Naive thymus-derived CD8-positive, alpha-beta T cell (primary cell): Measurements from ENCODE around the gene SARS2. TPM values are rescaled to one million over a fixed set of nuclear protein-coding genes. Genes with fewer than 3 reads are reported as not detected.

Experiments
- ATAC-seq, 2 donors: fragments of 150-1000 bp; cut with Tn5 transposase in 1 of 2; sonication (Bioruptor Pico), chemical (Tn5 transposase) in 1 of 2; 1 replicate in 1 of 2; 2 replicates in 1 of 2; pipeline ENCODE4 v1.10.0; 2021; ENCODE audit warnings: mild to moderate bottlenecking in 2 of 2, moderate library complexity in 2 of 2
- POLR2A ChIA-PET: fragments of 350-600 bp; sonication (Branson Sonifier 250); formaldehyde crosslinking; loops from one replicate; lab custom pipeline; 2021; ENCODE audit warnings: antibody characterized with exemption; lab: Charles Lee
- DNase-seq, 10 donors: peaks; one replicate each; pipeline versions ENCODE4 v3.0.0 to v3.0.0-alpha.2; 2020 to 2022
- H3K27ac Mint-ChIP-seq, 10 donors: one replicate each; pipeline ENCODE4 v1.8.0; 2020 to 2022; ENCODE audit warnings: mild to moderate bottlenecking in 10 of 10, mixed read lengths in 10 of 10, moderate library complexity in 4 of 10, inconsistent platforms in 1 of 10
- H3K27me3 Mint-ChIP-seq, 5 donors: one replicate each; pipeline ENCODE4 v1.8.0; 2021 to 2022; ENCODE audit warnings: mixed read lengths in 5 of 5
- H3K36me3 Mint-ChIP-seq, 3 donors: one replicate each; pipeline ENCODE4 v1.8.0; 2020 to 2022; ENCODE audit warnings: mixed read lengths in 3 of 3, mild to moderate bottlenecking in 2 of 3, inconsistent platforms in 1 of 3
- H3K4me1 Mint-ChIP-seq, 4 donors: one replicate each; pipeline ENCODE4 v1.8.0; 2021 to 2022; ENCODE audit warnings: mixed read lengths in 4 of 4
- H3K4me3 Mint-ChIP-seq, 10 donors: one replicate each; pipeline ENCODE4 v1.8.0; 2020 to 2022; ENCODE audit warnings: mild to moderate bottlenecking in 10 of 10, mixed read lengths in 10 of 10, moderate library complexity in 6 of 10, inconsistent platforms in 1 of 10
- H3K9me3 Mint-ChIP-seq, 9 donors: one replicate each; pipeline ENCODE4 v1.8.0; 2020 to 2022; ENCODE audit warnings: mixed read lengths in 9 of 9, mild to moderate bottlenecking in 3 of 9, inconsistent platforms in 1 of 9, moderate library complexity in 1 of 9
- polyA plus RNA-seq, 3 donors: library from polyadenylated mRNA; unstranded; fragments of 300-500 nt; fragmentation: Illumina TruSeq; gene quantifications; one replicate each; pipeline ENCODE4 v1.2.3, GENCODE V29; 2021
- total RNA-seq, 8 experiments: library from RNA in 2 of 8; stranded (reverse) in 2 of 8; gene quantifications; one replicate each; pipeline ENCODE4 v1.2.3 and lab custom pipeline; 2021 to 2026

SARS2 gene
- total and polyA plus RNA-seq, 5 experiments from 2014 or later = 8.8 to 31.8 (median 14.9) TPM

DNA sequence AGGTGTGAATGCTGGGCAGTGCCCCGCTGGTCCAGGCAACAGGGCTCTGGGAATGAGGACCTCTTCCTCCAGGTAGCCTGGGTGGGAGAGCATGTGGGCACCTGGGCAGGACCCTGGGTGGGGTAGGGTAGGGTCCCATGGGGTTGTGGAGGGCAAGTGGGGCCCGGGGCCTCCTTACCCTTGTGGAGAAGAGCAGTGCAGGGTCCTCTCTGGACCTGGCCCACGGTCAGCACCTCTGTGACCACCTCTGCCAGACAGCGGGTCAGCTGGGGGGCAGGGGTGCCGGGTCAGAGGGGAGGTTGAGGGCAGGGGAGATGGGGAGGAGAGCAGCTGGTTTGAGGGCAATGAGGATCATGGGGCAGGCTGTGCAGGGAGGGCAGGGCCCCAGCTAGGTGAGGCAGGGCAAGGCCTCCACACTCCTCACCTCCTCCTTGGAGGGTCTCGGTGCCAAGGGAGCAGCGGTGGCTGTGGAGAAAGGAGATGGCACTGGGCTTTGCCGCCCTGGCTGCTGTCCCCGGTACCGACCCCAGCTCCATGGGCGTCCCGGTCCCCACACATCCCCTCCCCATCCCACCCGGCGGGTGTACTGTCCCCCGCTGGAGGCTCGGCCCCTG lies 19.1 kb downstream of the SARS2 start:
- peak in 1 of 10 donors; percentile 54 for DNase-seq
- Mint-ChIP-seq H3K4me3 (no peak overlapping the region), H3K4me1 (peaks cover 10 to 35% (median 17%) of the 10 kb centered on the region in 4 donors), H3K27ac (no peak overlapping the region), H3K9me3 (no peaks in the 10 kb centered on the region), H3K27me3 (no peaks in the 10 kb centered on the region), H3K36me3 (peaks cover 0 to 29% (median 10%) of the 10 kb centered on the region in 3 donors)
- POLR2A ChIA-PET = interaction anchor here (1.1 kb wide), 1 partner anchor 42 kb away, joined by 3 read pairs; no protein-coding TSS in a partner anchor
- no peak for ATAC-seq

DNA sequence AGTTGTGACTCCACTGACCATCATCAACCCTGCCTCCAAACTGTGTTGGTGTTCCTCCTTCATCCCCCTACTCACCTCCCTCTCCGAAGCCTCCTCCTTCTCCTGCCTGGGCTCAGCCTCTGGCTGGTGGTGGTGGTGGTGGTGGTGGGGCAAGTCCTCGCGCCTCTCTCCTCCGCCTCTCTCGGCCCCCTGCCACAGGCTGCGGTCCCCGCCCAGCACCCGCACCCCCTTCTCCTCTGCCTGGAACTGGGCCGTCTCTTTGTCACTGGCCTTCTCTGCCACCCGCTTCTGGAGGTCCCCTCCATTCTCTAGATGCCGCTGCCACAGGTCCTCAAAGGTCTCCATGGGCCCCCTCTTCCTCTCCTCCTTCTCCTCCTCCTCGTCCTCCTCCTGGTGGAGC lies 20.1 kb downstream of the SARS2 start:
- no peak for ATAC-seq
- peak in 1 of 10 donors; percentile 58 for DNase-seq
- H3K27me3 Mint-ChIP-seq = no peaks in the 10 kb centered on the region
- H3K27ac Mint-ChIP-seq = peak overlapping the region in 4 of 10 donors; percentile 18 to 72 (median 36)
- H3K4me1 Mint-ChIP-seq = peaks cover 10 to 35% (median 17%) of the 10 kb centered on the region in 4 donors
- no peaks in the 10 kb centered on the region for H3K9me3 Mint-ChIP-seq
- POLR2A ChIA-PET = interaction anchor here (0.7 kb wide), 1 partner anchor 61 kb away, joined by 5 read pairs; no protein-coding TSS in a partner anchor
- peak overlapping the region in 1 of 10 donors; percentile 52 for H3K4me3 Mint-ChIP-seq
- peaks cover 0 to 35% (median 10%) of the 10 kb centered on the region in 3 donors for H3K36me3 Mint-ChIP-seq

- no peaks in the 10 kb centered on the region for H3K27me3 Mint-ChIP-seq
- H3K4me1 Mint-ChIP-seq = peaks cover 14 to 42% (median 24%) of the 10 kb centered on the region in 4 donors
- H3K36me3 Mint-ChIP-seq = peaks cover 6 to 44% (median 10%) of the 10 kb centered on the region in 3 donors
- peak overlapping the region in 8 of 10 donors; percentile 34 to 72 (median 61) for H3K4me3 Mint-ChIP-seq
- H3K9me3 Mint-ChIP-seq = no peaks in the 10 kb centered on the region
- POLR2A ChIA-PET = interaction anchor here (1.7 kb wide), 1 partner anchor 9 kb away, joined by 6 read pairs; the partner anchor contains the start of genes NFKBIB and SIRT2
- peak in 3 of 10 donors; percentile 24 to 64 (median 26) for DNase-seq
- ATAC-seq = peak; percentile 69 to 78
- peak overlapping the region in 9 of 10 donors; percentile 32 to 91 (median 86) for H3K27ac Mint-ChIP-seq
Measured at GRCh38 chr19:38908911-38909310, 21.7 kb downstream of the SARS2 start.

DNA sequence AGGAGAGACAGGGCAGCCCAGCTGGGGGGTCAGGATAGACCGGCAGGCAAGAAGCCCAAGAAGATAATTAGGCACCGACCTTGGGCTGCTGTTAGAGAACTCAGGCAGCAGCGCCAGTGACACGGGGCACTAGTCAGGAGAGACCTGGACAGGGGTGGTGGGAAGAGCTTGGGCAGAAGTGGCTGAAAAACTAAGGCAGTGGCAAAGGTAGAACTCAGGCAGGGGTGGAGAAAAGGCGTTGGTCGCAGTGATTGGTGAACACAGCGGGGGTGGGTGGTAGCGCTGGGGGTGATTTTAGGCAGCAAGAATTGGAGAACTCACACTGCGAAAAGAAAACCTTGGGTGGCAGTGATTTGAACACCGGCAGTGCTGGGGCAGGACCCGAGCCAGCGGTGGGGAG lies 22.9 kb downstream of the SARS2 start:
- peak overlapping the region in 5 of 10 donors; percentile 55 to 79 (median 78) for H3K27ac Mint-ChIP-seq

GRCh38 chr19:38907227-38907626 lies 23.3 kb downstream of the SARS2 start:
- Mint-ChIP-seq H3K4me3 (peak overlapping the region in 1 of 10 donors; percentile 10), H3K9me3 (no peaks in the 10 kb centered on the region), H3K27ac (no peak overlapping the region), H3K36me3 (peaks cover 6 to 47% (median 10%) of the 10 kb centered on the region in 3 donors), H3K4me1 (peaks cover 14 to 41% (median 26%) of the 10 kb centered on the region in 4 donors), H3K27me3 (no peaks in the 10 kb centered on the region)
- ATAC-seq (no peak), DNase-seq (peak in 1 of 10 donors; percentile 58)
- POLR2A ChIA-PET = no interaction called here

More for the DNA sequence above, 22.9 kb downstream of the SARS2 start:
- ATAC-seq (no peak), DNase-seq (peak in 1 of 10 donors; percentile 47)
- Mint-ChIP-seq H3K4me1 (peaks cover 14 to 45% (median 26%) of the 10 kb centered on the region in 4 donors), H3K27me3 (no peaks in the 10 kb centered on the region), H3K4me3 (peak overlapping the region in 2 of 10 donors; percentile 10 to 37), H3K36me3 (peaks cover 6 to 47% (median 10%) of the 10 kb centered on the region in 3 donors), H3K9me3 (no peaks in the 10 kb centered on the region)
- POLR2A ChIA-PET = no interaction called here

- POLR2A ChIA-PET = no interaction called here
- H3K27ac Mint-ChIP-seq = peak overlapping the region in 2 of 10 donors; percentile 37 to 57
- DNase-seq = peak in 1 of 10 donors; percentile 45
- H3K4me3 Mint-ChIP-seq = no peak overlapping the region
- H3K36me3 Mint-ChIP-seq = peaks cover 6 to 46% (median 10%) of the 10 kb centered on the region in 3 donors
- H3K27me3 Mint-ChIP-seq = no peaks in the 10 kb centered on the region
- no peaks in the 10 kb centered on the region for H3K9me3 Mint-ChIP-seq
- no peak for ATAC-seq
- peaks cover 14 to 49% (median 36%) of the 10 kb centered on the region in 4 donors for H3K4me1 Mint-ChIP-seq
Measured at GRCh38 chr19:38905620-38906019, 24.9 kb downstream of the SARS2 start.

DNA sequence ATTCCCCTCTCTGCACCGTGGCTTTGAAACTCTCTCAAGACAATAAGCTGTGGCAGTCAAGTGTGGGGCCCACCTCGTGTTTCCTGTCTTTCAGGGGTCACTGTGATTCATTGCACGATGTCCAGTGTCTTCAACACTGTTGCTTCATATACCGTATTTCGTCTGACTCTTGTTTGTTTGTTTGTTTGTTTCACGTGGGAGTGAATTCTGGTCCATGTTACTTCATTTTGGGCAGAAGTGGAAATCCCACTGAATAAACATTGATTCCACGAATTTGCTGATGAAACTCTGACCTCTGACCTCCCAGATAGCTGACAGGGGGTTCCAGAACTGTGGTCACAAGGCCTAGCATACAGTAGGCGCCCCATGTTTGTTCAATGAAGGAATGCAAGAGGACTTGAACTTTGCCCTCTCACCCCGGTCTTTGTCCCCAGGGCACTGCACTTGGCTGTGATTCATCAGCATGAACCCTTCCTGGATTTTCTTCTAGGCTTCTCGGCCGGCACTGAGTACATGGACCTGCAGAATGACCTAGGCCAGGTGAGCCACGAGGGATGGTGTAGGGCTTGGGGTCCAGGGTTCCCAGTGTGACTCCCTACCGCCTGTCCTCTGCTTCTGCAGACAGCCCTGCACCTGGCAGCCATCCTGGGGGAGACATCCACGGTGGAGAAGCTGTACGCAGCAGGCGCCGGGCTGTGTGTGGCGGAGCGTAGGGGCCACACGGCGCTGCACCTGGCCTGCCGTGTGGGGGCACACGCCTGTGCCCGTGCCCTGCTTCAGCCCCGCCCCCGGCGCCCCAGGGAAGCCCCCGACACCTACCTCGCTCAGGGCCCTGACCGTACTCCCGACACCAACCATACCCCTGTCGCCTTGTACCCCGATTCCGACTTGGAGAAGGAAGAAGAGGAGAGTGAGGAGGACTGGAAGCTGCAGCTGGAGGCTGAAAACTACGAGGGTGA lies 25.7 kb downstream of the SARS2 start:
- no peak for ATAC-seq
- Mint-ChIP-seq H3K27ac (peak overlapping the region in 5 of 10 donors; percentile 8 to 89 (median 27)), H3K36me3 (peaks cover 6 to 44% (median 10%) of the 10 kb centered on the region in 3 donors), H3K4me3 (peak overlapping the region in 1 of 10 donors; percentile 63), H3K27me3 (no peaks in the 10 kb centered on the region), H3K9me3 (no peaks in the 10 kb centered on the region), H3K4me1 (peaks cover 16 to 45% (median 41%) of the 10 kb centered on the region in 4 donors)
- POLR2A ChIA-PET = no interaction called here
- peak in 1 of 10 donors; percentile 62 for DNase-seq

DNA sequence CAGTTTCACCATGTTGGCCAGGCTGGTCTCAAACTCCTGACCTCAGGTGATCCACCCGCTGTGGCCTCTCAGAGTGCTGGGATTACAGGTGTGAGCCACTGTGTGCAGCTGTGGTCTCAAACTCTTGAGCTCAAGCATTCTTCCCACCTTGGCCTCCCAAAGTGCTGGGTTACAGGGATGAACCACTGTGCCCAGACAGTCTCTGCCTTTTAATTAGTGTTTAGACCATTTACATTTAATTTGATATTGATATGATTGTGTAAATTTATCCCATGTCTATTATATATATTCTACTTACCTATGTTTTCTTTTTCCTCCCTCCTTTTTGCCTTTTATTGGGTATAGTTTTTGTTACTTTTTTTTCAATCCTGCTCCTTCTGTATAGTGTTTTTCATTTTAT lies 28.9 kb downstream of the SARS2 start:
- Mint-ChIP-seq H3K4me3 (peak overlapping the region in 8 of 10 donors; percentile 2 to 96 (median 47)), H3K27ac (peak overlapping the region in 5 of 10 donors; percentile 4 to 82 (median 16)), H3K36me3 (peaks cover 1 to 26% (median 6%) of the 10 kb centered on the region in 3 donors), H3K4me1 (peaks cover 20 to 59% (median 46%) of the 10 kb centered on the region in 4 donors), H3K9me3 (no peaks in the 10 kb centered on the region), H3K27me3 (no peaks in the 10 kb centered on the region)
- peak in 1 of 10 donors; percentile 6 for DNase-seq
- POLR2A ChIA-PET = interaction anchor here (0.8 kb wide), 1 partner anchor 32 kb away, joined by 3 read pairs; no protein-coding TSS in a partner anchor
- ATAC-seq = no peak

DNA sequence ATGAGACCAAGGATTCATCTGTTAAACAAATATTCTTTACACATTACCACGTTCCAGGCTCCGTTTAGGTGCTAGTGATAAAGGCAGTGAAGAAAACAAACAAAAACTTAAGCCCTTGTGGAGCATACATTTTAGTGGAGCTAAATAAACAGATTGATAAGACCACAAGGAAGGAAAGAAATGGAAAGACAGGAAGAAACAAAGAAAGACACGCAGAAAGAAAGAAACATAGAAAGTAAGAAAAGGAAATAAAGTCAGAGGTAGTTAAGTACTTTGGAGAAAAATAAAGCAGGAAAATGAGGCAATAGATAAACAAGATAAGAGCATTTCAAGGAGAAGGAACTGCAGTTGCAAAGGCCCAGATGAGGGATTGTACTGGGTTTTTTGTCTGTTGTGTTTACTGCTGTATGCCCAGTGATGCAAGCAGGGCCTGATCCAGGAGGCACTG lies 29.8 kb downstream of the SARS2 start:
- H3K9me3 Mint-ChIP-seq = no peaks in the 10 kb centered on the region
- POLR2A ChIA-PET = interaction anchor here (0.6 to 2.0 kb wide), 8 partner anchors 8 to 282 kb away, joined by 3 to 12 read pairs (median 6); partner anchors contain the start of genes EIF3K, HNRNPL, MRPS12 and RINL

DNA sequence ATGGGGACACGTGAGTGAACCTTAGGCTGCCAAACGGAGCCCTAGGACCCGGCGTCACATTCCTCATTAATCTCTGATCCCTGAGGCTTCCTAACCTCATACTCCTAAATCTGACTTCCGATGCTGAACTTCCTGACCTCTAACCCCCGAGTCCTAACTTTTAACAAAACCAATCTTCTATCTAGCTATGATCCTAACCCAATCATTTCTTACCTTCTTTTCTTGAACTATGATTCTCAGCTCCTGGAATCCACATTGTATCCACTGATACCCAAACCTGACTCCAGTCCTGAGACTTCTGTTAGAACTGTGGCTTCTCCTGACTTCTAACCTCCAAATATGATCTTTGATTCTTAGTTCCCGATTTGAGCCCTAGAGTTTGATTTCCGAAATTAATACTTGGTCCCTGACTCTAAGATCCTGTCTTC lies 30.3 kb downstream of the SARS2 start:
- peak overlapping the region; percentile 86 to 100 (median 96) for H3K4me3 Mint-ChIP-seq
- peak in 1 of 10 donors; percentile 1 for DNase-seq
- peaks cover 0 to 15% (median 6%) of the 10 kb centered on the region in 3 donors for H3K36me3 Mint-ChIP-seq
- H3K27me3 Mint-ChIP-seq = no peaks in the 10 kb centered on the region
- H3K9me3 Mint-ChIP-seq = no peaks in the 10 kb centered on the region
- POLR2A ChIA-PET = interaction anchor here (0.6 to 2.0 kb wide), 12 partner anchors 9 to 282 kb away, joined by 3 to 12 read pairs (median 6); partner anchors contain the start of genes ACTN4, EIF3K, HNRNPL and MRPS12
- H3K4me1 Mint-ChIP-seq = peaks cover 20 to 60% (median 51%) of the 10 kb centered on the region in 4 donors
- H3K27ac Mint-ChIP-seq = peak overlapping the region; percentile 90 to 99 (median 96)
- no peak for ATAC-seq

More for the DNA sequence above, 29.8 kb downstream of the SARS2 start:
- peaks cover 20 to 60% (median 47%) of the 10 kb centered on the region in 4 donors for H3K4me1 Mint-ChIP-seq
- peak overlapping the region in 9 of 10 donors; percentile 73 to 99 (median 85) for H3K27ac Mint-ChIP-seq
- peak overlapping the region; percentile 86 to 100 (median 96) for H3K4me3 Mint-ChIP-seq
- peaks cover 0 to 19% (median 6%) of the 10 kb centered on the region in 3 donors for H3K36me3 Mint-ChIP-seq
- H3K27me3 Mint-ChIP-seq = no peaks in the 10 kb centered on the region
- no peak for DNase-seq
- ATAC-seq = no peak

DNA sequence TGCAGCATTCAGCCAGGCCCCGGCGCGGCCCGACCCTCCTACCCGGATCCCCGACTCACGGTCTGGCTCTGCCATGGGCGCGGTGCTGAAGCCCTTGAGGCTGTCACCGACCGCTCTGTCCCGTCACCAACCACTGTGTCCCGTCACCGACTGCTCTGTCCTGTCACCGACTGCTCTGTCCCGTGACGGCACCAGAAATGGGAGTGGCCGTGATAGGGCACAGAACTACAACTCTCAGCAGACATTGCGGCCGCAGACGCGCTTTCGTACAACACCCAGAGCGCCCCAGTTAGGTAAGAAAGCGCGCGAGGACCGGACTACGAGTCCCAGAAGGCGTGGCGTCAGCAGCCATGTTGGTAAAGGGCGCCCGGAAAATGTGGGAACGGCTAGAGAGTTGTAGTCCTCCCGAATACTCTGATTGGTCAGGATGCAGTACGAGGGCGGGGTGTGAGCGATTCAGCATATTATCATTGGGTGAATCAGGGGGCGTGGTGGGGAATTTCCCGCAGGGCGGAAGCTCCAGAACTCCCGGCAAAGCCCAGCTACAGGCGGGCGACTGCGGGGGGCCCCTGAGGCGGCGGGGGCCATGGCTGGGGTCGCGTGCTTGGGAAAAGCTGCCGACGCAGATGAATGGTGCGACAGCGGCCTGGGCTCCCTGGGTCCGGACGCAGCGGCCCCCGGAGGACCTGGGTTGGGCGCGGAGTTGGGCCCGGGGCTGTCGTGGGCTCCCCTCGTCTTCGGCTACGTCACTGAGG lies 30.9 kb downstream of the SARS2 start, which contains the start of the genes NFKBIB and SIRT2:
NFKBIB (plus strand) TSS at position 523 of the 755 bp plus-strand sequence; CDS start at position 587, 64 bp downstream.
SIRT2 (minus strand) TSS at position 172 of the 755 bp plus-strand sequence; CDS start at position 75, 97 bp downstream.
- peaks cover 0 to 14% (median 4%) of the 10 kb centered on the region in 3 donors for H3K36me3 Mint-ChIP-seq
- POLR2A ChIA-PET = interaction anchor here (0.7 to 2.0 kb wide), 11 partner anchors 9 to 281 kb away, joined by 3 to 12 read pairs (median 6); partner anchors contain the start of genes ACTN4, EIF3K, HNRNPL and MRPS12
- ATAC-seq = peak; percentile 89
- H3K4me3 Mint-ChIP-seq = peak within 1 kb of the TSS; percentile 86 to 100 (median 97)
- peak; percentile 91 to 100 (median 99) for DNase-seq
- H3K27me3 Mint-ChIP-seq = no peaks in the 10 kb centered on the region
- H3K27ac Mint-ChIP-seq = peak within 1 kb of the TSS; percentile 93 to 100 (median 99)
- H3K4me1 Mint-ChIP-seq = peaks cover 22 to 61% (median 55%) of the 10 kb centered on the region in 4 donors
- no peaks in the 10 kb centered on the region for H3K9me3 Mint-ChIP-seq
